ENCODE data around the gene GPR25.

The GPR25 gene

GRCh38 chr1:200887772-200888348, 15.1 kb downstream of the GPR25 start:
- ATAC-seq, result no peak

GRCh38 chr1:200888349-200888838, 15.6 kb downstream of the GPR25 start:
- TF ChIP-seq CSRNP3 (CRISPR knock-in tag; IDR thresholded peaks at IDR 0.05), result no peak
- no peak for TF ChIP-seq BACH2 (CRISPR knock-in tag; IDR thresholded peaks at IDR 0.05; ENCODE audit: borderline replicate concordance)
- no peak for TF ChIP-seq GLIS3 (CRISPR knock-in tag; IDR thresholded peaks at IDR 0.05)
- TF ChIP-seq SNAI2 (CRISPR knock-in tag; IDR thresholded peaks at IDR 0.05), result no peak
- no peak for TF ChIP-seq RARB (CRISPR knock-in tag; IDR thresholded peaks at IDR 0.05)
- TF ChIP-seq ZNF8 (CRISPR knock-in tag; IDR thresholded peaks at IDR 0.05), result no peak
- no peak for TF ChIP-seq ARNTL (CRISPR knock-in tag; IDR thresholded peaks at IDR 0.05; ENCODE audit: borderline replicate concordance, low read depth)
- TF ChIP-seq ZNF70 (CRISPR knock-in tag; IDR thresholded peaks at IDR 0.05), result no peak
- no peak for TF ChIP-seq ZC3H10 (CRISPR knock-in tag; IDR thresholded peaks at IDR 0.05)
- TF ChIP-seq CREB5 (CRISPR knock-in tag; IDR thresholded peaks at IDR 0.05; ENCODE audit: low read depth), result no peak
- TF ChIP-seq POU6F1 (CRISPR knock-in tag; IDR thresholded peaks at IDR 0.05; ENCODE audit: borderline replicate concordance, low read depth), result no peak
- no peak for TF ChIP-seq ZNF565 (CRISPR knock-in tag; conservative IDR thresholded peaks at IDR 0.05; ENCODE audit: low read depth)
- TF ChIP-seq PPARA (CRISPR knock-in tag; IDR thresholded peaks at IDR 0.05; ENCODE audit: borderline replicate concordance), result no peak
- no peak for TF ChIP-seq TSHZ2 (CRISPR knock-in tag; IDR thresholded peaks at IDR 0.05)
- no peak for TF ChIP-seq TCF4 (CRISPR knock-in tag; IDR thresholded peaks at IDR 0.05; ENCODE audit: borderline replicate concordance)
- TF ChIP-seq PATZ1 (CRISPR knock-in tag; IDR thresholded peaks at IDR 0.05; ENCODE audit: borderline replicate concordance), result no peak
- TF ChIP-seq TOX (CRISPR knock-in tag; IDR thresholded peaks at IDR 0.05; ENCODE audit: borderline replicate concordance), result no peak
- no peak for ATAC-seq

More at GRCh38 chr1:200887772-200888348, 15.1 kb downstream of the GPR25 start:
- TF ChIP-seq ZNF565 (CRISPR knock-in tag; conservative IDR thresholded peaks at IDR 0.05; ENCODE audit: low read depth) (no peak), ZNF8 (CRISPR knock-in tag; IDR thresholded peaks at IDR 0.05) (no peak), TCF4 (CRISPR knock-in tag; IDR thresholded peaks at IDR 0.05; ENCODE audit: borderline replicate concordance) (no peak), PPARA (CRISPR knock-in tag; IDR thresholded peaks at IDR 0.05; ENCODE audit: borderline replicate concordance) (no peak)

GRCh38 chr1:200889571-200889970, 16.8 kb downstream of the GPR25 start:
- TF ChIP-seq ZNF8 (CRISPR knock-in tag; IDR thresholded peaks at IDR 0.05) (no peak), OSR1 (CRISPR knock-in tag; IDR thresholded peaks at IDR 0.05) (no peak), ZNF565 (CRISPR knock-in tag; conservative IDR thresholded peaks at IDR 0.05; ENCODE audit: low read depth) (no peak)
- no peak for ATAC-seq

- no peak for TF ChIP-seq TCF4 (CRISPR knock-in tag; IDR thresholded peaks at IDR 0.05; ENCODE audit: borderline replicate concordance)
- TF ChIP-seq ZNF8 (CRISPR knock-in tag; IDR thresholded peaks at IDR 0.05), result no peak
- ATAC-seq, result no peak
Measured at GRCh38 chr1:200890027-200890426, 17.2 kb downstream of the GPR25 start.
